ENCODE data around the gene DPYD.

Gene DPYD

GRCh38 chr1:97680894-97681293, 239.9 kb downstream of the DPYD start:
- DNase-seq: no peak

DNA sequence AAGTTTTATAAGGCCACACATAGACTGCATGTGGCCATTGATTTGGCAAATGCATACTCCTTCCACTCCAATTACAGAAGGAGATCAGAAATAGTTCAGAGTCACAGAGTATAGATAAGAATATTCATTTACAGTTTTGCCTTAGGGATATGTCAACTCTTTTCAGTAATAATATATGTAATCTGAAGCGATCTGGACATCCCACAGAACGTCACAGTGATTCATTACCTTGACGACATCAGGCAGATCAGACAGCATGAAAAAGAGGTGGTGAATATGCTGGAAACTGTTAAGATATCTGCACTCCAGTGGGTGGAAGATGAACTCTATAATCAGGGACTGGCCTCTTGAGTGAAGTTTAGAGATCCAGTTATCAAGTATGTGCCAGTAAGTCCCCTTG, 240.4 kb downstream of the DPYD start:
- DNase-seq: no peak

DNA sequence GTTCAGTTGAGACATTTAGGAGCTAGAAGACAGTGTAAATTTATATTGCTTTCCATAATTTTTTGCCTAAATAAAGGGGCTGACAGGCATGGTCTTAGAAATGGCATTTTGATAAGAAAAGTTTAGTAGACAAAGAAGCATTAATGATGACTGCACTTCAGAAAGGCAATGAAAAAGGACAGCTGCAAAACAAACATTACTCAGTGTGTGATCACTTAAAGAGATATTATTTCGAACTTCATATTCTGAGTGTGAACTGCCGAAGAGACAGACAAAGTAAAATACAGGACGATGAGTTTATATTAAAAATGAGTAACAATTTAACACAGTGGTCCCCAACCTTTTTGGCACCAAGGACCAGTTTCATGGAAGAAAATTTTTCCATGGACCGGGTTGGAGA, 243.1 kb downstream of the DPYD start:
- DNase-seq: no peak

DNA sequence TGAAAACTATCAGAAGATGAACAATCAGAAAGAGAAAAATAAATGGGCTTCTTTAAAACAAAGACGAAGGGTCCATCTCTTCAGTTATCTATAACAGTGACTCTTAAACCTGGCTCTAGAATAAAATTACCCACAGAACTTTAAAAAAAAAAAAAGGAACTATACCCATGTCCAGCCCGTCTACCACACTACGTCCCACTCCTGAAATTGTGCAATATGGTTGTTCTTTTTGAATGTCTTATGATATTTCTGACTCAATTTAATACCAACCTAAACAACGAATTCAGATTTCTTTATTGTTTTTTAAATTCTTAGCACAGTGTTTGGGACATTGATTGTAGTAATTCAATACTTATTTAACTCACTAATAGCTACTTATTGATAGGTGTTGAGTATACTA, 246.3 kb downstream of the DPYD start:
- DNase-seq: no peak

- peak; percentile 12 for DNase-seq
Observed at GRCh38 chr1:97668945-97669344, 251.9 kb downstream of the DPYD start.

DNA sequence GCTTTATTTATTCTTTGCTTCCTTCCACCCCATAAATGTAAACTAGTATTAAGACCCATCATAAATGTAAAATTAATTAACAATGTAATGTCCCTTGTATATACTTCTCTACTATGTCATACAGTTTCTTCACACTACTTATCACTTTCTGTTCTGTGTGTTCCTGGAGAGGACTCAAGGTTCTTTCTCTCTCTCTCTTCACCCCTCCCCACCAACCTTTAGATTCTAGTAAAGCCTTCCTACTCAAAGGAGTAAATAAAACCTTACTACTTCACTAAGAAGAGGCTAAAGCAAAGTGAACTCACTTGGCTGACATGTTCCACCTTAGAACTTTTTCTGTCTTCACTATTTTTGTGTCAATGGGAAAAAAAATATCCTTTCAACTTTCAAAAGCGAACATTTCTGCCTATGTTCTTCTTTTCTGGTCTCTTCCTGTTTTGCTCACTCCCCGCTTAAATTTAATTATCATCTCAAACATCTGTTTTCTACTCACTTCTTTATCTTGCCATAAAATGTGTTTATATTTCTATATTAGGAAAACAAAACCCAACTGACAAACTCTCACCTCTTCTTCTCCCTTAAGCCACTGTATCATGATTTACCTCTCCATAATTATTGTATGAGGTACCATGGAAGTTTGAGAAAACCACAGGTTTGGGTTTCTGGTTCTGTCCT, 260.3 kb downstream of the DPYD start:
- no peak for DNase-seq

GRCh38 chr1:97654876-97655585, 265.8 kb downstream of the DPYD start:
- DNase-seq: no peak

GRCh38 chr1:97651250-97651649, 269.6 kb downstream of the DPYD start:
- no peak for DNase-seq

GRCh38 chr1:97649591-97649990, 271.2 kb downstream of the DPYD start:
- no peak for DNase-seq

DNA sequence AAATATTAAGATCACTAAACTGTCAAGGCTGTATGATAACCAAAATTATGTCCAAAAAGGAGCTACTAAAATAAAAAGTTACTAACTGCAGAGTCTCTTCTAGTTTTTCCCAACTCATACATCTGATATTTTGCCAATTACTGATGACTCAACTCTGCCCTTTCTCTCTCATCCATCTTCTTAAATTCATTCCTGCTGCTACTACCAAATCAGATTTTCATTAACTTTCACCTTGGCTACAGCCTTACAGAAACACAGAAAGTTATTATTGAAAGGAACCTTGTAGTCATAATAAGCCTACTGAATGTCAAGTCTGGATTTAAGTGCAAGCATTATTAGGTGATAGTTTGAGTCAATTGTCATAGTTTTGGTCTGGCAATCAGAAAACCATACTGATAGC, 273.1 kb downstream of the DPYD start:
- no peak for DNase-seq

DNA sequence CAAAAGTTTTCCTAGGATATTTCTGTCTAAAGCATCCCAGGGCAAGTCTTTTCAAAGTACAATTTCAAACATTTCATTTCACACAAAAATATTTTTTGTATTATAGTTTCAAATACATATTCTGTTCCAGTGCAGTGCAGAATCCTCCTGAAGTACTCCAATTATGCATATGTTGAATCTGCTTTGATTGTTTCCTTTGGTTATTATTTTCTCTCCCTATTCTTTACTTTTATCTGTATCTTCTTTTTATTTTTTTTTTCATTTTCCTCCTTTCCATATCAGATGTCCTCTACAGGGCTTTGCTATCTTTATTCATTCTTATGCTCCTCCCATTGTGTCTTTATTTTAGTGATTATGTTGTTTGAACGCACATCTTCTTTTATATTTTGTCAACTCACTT, 274.8 kb downstream of the DPYD start:
- DNase-seq: no peak

DNA sequence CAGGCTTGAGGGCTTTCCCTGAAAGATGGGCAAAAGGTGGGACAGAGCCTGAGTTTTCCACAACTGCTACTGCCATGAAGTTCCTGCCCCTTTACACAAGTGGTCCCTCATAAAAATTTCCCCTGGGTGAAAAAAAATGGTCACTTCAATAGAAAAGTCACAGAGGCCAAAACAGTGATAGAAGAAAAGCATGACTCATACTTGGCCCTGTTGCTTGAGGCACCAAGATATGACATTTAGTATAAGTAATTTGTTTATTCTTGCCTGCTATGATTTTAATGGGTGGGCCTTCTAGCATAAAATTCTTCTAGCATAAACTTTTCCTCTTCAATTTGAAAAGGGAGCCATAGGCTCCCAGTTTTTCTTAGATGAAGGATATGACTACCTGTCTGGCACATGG, 280.2 kb downstream of the DPYD start:
- DNase-seq: no peak

DNA sequence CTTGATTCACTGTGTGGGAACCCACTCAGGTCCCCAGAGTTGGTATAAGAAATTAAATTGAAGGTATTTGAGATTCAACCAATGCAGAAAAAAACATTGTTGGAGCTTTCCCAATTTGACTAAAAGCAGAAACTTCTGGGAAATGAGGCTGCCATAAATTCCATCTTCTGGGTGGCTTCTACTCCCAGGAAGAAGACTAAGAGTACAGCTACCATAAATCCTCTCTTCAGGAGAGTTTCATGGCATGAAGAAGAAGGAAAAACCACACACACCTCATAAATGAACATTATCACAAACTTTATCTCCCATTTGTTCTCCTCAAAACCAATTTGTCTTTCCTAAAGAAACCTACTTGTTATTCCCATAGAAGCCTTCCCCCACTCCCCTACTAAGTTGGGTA, 283.9 kb downstream of the DPYD start:
- DNase-seq: no peak

- no peak for DNase-seq
Observed at GRCh38 chr1:97634758-97635157, 286.1 kb downstream of the DPYD start.

- no peak for DNase-seq
Observed at GRCh38 chr1:97632776-97633175, 288.1 kb downstream of the DPYD start.

DNA sequence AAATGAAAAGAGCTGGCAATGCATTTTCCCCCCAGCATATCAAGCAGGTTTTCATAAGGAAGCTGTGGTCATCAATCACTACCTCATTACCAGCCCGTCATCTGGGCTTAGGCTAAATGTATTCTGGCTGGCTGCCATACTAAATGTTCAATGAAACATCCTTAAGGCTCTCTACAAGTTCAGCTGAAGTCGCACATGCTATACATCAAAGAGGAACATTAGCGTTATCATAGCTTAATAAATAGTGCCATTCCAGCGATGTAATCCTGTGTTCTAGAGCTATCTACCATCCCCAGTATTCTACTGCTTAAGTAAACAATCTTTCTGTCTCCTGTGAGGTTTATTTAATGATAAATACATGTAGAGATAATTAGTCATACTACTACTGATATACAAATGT, 288.8 kb downstream of the DPYD start:
- no peak for DNase-seq

DNA sequence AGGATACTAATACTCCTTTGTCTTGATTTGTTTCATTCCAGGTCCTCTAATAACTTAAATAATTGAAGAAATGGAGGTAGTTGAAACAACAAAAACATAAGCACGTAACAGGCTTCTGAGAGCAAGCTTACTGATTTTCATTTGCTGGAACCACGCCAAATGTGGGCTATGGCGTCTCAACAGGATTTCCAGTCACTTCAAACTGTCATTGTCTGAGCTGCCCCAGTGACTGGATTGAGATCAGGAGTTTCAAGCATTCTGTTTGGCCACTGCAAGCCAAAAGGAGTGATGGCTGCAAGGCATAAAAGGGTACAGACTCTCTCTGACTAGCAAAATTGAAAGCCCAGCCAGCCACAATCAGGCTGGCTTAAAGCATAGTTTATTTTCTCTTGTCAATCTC, 289.9 kb downstream of the DPYD start:
- no peak for DNase-seq

GRCh38 chr1:97630281-97630680, 290.6 kb downstream of the DPYD start:
- no peak for DNase-seq

DNA sequence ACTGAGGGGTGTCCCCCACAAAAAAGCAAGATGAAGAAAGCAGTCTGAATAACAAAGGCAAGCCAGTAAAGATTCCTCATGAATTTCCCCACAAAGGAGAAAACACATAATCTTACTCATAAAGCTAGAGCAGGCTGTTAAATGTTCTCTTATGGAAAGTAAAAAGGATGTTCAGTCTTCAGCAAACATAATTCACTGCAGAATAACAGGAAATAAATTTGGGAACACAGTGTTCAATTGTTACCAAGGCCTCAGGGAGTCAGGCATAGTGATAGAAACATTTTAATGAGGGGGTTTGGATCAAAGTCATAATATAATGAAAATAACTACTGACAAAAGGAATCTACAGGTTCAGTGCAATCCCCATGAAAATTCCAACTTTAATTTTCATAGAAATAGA, 297.6 kb downstream of the DPYD start:
- DNase-seq: no peak

- DNase-seq: no peak
Observed at GRCh38 chr1:97621955-97622354, 298.9 kb downstream of the DPYD start.

- no peak for DNase-seq
Observed at GRCh38 chr1:97619706-97620105, 301.1 kb downstream of the DPYD start.

DNA sequence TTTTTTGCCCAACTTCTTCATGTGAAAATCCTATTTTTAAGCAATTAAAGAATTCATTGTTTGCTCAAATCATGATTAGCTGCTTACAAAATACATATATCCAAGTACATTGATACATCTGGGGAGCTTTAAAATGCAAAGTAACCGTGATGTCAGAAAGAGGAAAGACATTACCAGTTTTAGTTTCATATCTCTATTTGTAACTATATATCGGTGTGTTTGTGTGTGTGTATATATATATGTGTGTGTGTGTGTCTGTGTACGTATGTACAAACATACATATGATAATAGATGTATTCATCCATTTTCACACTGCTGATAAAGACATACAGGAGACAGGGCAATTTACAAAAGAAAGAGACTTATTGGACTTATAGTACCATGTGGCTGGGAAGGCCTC, 310.1 kb downstream of the DPYD start:
- DNase-seq: no peak

DNA sequence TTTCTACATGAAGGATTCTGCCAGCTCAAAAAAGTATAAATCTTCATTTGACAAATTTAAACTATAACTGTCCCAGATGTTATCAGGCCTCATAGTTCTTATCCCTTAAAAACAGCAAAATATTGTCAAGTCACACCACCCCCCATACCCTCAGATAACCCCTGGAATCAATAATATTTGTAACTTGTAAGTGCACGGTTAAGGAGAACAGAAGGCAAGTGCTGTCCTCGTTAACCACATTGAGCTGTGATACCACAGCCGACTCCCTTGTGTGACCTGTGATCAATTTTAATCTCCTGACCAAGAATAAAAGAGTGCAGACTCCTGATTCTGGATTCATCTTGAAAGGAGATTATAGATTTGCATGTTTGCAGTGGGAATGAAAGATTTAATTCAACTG, 310.7 kb downstream of the DPYD start:
- DNase-seq: no peak

DNA sequence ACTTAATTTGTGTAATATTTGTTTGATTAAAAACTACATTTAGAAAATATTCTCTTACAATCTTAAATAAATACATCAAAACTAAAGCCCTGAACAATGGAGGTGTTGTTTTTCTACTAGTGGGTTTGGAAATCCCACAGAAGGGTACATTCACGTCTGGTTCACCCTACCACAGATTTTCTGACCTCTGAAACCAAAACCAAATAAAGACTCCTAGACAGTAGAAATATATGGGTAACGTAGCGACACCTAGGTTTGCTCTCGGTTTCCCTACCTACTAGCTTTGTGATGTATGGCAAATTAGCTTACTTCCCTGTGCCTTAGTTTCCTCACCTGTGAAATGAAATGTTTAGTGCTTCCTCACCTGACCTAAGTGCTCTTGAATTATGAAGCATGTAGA, 312.6 kb downstream of the DPYD start:
- DNase-seq: no peak

- DNase-seq: no peak
Observed at GRCh38 chr1:97603776-97604175, 317.1 kb downstream of the DPYD start.
